HepG2 (cell line): ENCODE measurements around the gene GNG5. TPM values are rescaled to one million over a fixed set of nuclear protein-coding genes. Genes with fewer than 3 reads are reported as not detected.

Source experiments
- ATAD3A ChIP-seq: sonication (generic); formaldehyde crosslinking; IDR thresholded peaks from 2 replicates; pipeline ENCODE4 v1.4.0; 2020; ENCODE audit warnings: missing genetic modification reagents
- CBFB ChIP-seq: sonication (generic); formaldehyde crosslinking; IDR thresholded peaks from 2 replicates; pipeline ENCODE4 v1.4.0; 2020; ENCODE audit warnings: missing genetic modification reagents
- DRAP1 ChIP-seq: IDR thresholded peaks from 2 replicates; pipeline ENCODE4 v1.6.1; 2016; ENCODE audit warnings: missing genetic modification reagents, missing compliant biosample characterization
- JUNB ChIP-seq: sonication (generic); formaldehyde crosslinking; IDR thresholded peaks from 2 replicates; pipeline ENCODE4 v1.8.0; 2022; ENCODE audit warnings: missing genetic modification reagents, mild to moderate bottlenecking, borderline replicate concordance
- KDM5A ChIP-seq: fragments of 200-600 bp; sonication (generic); IDR thresholded peaks from 2 replicates; pipeline ENCODE4 v1.7.0; 2018; ENCODE audit warnings: antibody characterized with exemption, mild to moderate bottlenecking, low read length, borderline replicate concordance
- KIAA2018 ChIP-seq: sonication (generic); formaldehyde crosslinking; IDR thresholded peaks from 2 replicates; pipeline ENCODE4 v1.5.0; 2020; ENCODE audit warnings: mild to moderate bottlenecking, missing genetic modification reagents, borderline replicate concordance
- NFKBIZ ChIP-seq: IDR thresholded peaks from 2 replicates; pipeline ENCODE4 v1.6.1; 2018; ENCODE audit warnings: missing genetic modification reagents, missing compliant biosample characterization
- SRSF4 ChIP-seq: fragments of 200-400 bp; formaldehyde crosslinking; IDR thresholded peaks from one replicate; pipeline ENCODE4 v1.6.1; 2018; ENCODE audit warnings: mild to moderate bottlenecking, low read depth, low read length, moderate library complexity; ENCODE audit not compliant: poor library complexity, severe bottlenecking
- TEAD2 ChIP-seq: sonication (generic); formaldehyde crosslinking; IDR thresholded peaks from 2 replicates; pipeline ENCODE4 v1.9.0; 2021; ENCODE audit warnings: missing genetic modification reagents
- TFDP2 ChIP-seq: sonication (generic); formaldehyde crosslinking; IDR thresholded peaks from 2 replicates; pipeline ENCODE4 v1.4.0; 2020; ENCODE audit warnings: missing genetic modification reagents
- ZFP36L2 ChIP-seq: sonication (generic); formaldehyde crosslinking; IDR thresholded peaks from 2 replicates; pipeline ENCODE4 v1.4.0; 2020; ENCODE audit warnings: missing genetic modification reagents
- ZFP37 ChIP-seq: sonication (generic); formaldehyde crosslinking; IDR thresholded peaks from 2 replicates; pipeline ENCODE4 v1.4.0; 2020; ENCODE audit warnings: missing genetic modification reagents, borderline replicate concordance
- ZNF205 ChIP-seq: IDR thresholded peaks from 2 replicates; pipeline ENCODE4 v1.6.1; 2018; ENCODE audit warnings: missing biosample characterization, missing genetic modification reagents
- ZNF281 ChIP-seq: sonication (generic); formaldehyde crosslinking; IDR thresholded peaks from 2 replicates; pipeline ENCODE4 v1.4.0; 2020; ENCODE audit warnings: missing genetic modification reagents, borderline replicate concordance
- polyA plus RNA-seq, 8 experiments: library from polyadenylated mRNA; depleted of rRNA in 3 of 8; stranded (reverse) in 7 of 8; unstranded in 1 of 8; fragments of >200 nt; fragmentation: Illumina TruSeq in 4 of 8; extraction: Trizol in 4 of 8; gene quantifications; 2 replicates each; pipeline versions ENCODE4 v1.2.1 to v1.2.3, GENCODE V29; 2011 to 2016; ENCODE audit warnings: low read depth in 4 of 8, missing spikeins in 1 of 8, mixed read lengths in 1 of 8; ENCODE audit not compliant: insufficient read depth in 1 of 8
- total RNA-seq, 5 experiments: library from RNA; depleted of rRNA; stranded (reverse); fragments of >200 nt; fragmentation: Illumina TruSeq; extraction: Trizol; gene quantifications; 2 replicates each; pipeline ENCODE4 v1.2.3, GENCODE V29; 2016; ENCODE audit warnings: low read depth in 1 of 5

The GNG5 gene
- total and polyA plus RNA-seq, 2 of the 13 experiments (the other 11 are each of a cell fraction or from before 2014, with no cell fraction given), result 103 to 137 TPM

GRCh38 chr1:84506729-84507453 lies 510 bp upstream of the GNG5 start (continued):
- TF ChIP-seq TFDP2 (CRISPR knock-in tag), result no peak
- no peak for TF ChIP-seq ZFP36L2 (CRISPR knock-in tag)
- TF ChIP-seq TEAD2 (CRISPR knock-in tag), result no peak
- TF ChIP-seq CBFB, result no peak
- no peak for TF ChIP-seq ZFP37 (CRISPR knock-in tag)
- no peak for TF ChIP-seq SRSF4
- TF ChIP-seq KDM5A, result no peak
- no peak for TF ChIP-seq NFKBIZ
- no peak for TF ChIP-seq KIAA2018 (CRISPR knock-in tag)
- no peak for TF ChIP-seq DRAP1
- TF ChIP-seq ZNF281 (CRISPR knock-in tag), result peak; percentile 83; the same call in 1 of the 2 replicates
- TF ChIP-seq ZNF205 (CRISPR knock-in tag), result no peak
- no peak for TF ChIP-seq JUNB
- no peak for TF ChIP-seq ATAD3A (CRISPR knock-in tag)
